ENCODE results near the gene CFAP410.

CFAP410 gene

GRCh38 chr21:44279354-44280260 is 59.6 kb downstream of the CFAP410 start:
- no peak overlapping the region for H3K4me3 ChIP-seq (ENCODE audit: low read depth, low read length)
- DNase-seq (ENCODE audit: low read depth, low spot score), result no peak
- TF ChIP-seq CTCF (IDR thresholded peaks at IDR 0.05; ENCODE audit: low read depth, low read length), result no peak
- in situ Hi-C loops (cut with HindIII; ENCODE audit: low sequenced_read_pairs), result no loop called here
